GM03348 (cell line): Measurements from ENCODE around the gene PSTPIP1.

Experiments
- DNase-seq: peaks from one replicate; pipeline ENCODE4 v3.0.0; 2012; ENCODE audit warnings: low spot score

The PSTPIP1 gene

GRCh38 chr15:77030048-77030927, 35.4 kb downstream of the PSTPIP1 start:
- no peak for DNase-seq

DNA sequence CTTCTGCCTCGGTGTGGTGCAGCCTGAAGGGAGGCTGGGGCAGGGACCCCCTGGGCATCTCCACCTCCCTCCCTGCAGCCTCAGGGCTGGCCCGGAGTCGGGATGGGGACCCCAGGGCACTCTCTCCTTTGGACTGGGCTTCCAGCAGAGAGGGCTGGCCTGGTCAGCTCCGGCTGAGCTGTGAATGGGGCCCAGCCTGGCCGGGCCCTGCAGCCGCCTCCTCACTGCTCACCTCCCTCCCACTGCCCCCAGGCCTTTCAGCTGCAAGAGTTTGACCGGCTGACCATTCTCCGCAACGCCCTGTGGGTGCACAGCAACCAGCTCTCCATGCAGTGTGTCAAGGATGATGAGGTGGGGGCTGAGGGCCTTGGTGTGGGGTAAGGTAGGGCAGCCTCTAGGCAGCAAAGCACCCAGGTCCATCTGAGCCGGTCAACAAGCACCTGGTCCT, 36.0 kb downstream of the PSTPIP1 start:
- peak; percentile 7 for DNase-seq

GRCh38 chr15:77031376-77032050, 36.6 kb downstream of the PSTPIP1 start:
- peak; percentile 11 for DNase-seq

GRCh38 chr15:77032052-77032646, 37.2 kb downstream of the PSTPIP1 start:
- DNase-seq, result peak; percentile 3

GRCh38 chr15:77032647-77033416, 37.9 kb downstream of the PSTPIP1 start:
- DNase-seq, result peak; percentile 5

DNA sequence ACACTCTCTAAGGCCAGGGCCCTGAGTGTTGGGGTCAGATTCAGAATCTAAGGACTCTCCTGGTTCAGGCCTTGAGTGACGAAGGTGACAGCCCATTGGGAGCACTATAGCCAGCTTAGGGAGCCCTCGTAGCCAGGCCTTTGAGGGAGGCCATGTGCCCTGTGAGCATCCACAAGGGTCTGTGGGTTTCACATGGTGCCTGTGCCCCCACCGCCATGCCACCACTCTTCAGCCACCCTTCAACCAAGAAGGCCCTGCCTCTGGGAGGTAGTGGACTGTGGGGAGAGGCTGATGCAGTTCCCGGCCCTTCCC, 38.4 kb downstream of the PSTPIP1 start:
- DNase-seq, result no peak

DNA sequence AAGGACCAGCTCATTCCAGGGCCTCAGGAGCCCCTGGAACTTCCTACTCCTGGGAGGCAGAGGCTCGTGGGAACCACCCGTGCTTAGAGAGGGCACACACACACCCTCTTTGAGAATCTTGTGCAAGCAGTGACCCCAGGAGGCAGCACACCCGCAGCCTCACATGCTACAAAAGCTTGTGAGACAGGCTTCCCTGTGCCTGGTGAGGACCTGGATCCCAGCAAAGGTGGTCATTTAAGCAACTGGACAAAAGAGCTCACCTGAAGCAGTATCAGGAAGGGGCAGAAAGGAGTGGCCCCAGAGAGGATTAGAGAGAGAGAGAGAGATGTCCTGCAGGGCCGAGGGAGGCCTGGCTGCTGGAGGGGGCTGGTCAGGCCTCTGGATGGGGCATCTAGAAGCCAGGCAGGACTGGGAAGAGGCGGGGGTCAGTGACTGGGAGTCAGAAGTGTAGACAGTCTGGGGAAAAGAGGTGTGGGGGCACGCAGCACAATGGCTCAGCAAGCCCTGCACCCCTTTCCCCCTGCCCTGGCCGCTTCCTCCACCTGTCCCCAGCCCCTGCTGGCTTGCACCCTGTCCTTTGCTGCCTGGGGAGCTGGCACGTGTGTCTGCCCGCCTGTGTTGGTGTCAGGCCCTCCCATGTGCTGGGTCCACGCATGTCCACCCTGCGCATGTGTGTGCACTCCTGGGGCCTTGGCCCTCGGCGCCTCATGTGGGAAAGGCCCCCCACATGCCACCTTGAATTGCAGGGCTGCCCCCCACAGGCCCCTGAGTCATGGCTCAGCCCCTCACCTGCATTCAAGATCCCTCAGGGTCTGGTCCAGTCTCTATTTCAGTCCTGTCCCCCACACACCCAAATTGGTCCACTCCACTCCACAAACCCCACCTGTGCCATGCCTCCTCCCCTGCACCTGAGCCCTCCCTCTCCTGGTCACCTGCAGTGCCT, 39.1 kb downstream of the PSTPIP1 start:
- DNase-seq, result peak; percentile 7

GRCh38 chr15:77034695-77035489, 40.0 kb downstream of the PSTPIP1 start:
- DNase-seq, result peak; percentile 68

DNA sequence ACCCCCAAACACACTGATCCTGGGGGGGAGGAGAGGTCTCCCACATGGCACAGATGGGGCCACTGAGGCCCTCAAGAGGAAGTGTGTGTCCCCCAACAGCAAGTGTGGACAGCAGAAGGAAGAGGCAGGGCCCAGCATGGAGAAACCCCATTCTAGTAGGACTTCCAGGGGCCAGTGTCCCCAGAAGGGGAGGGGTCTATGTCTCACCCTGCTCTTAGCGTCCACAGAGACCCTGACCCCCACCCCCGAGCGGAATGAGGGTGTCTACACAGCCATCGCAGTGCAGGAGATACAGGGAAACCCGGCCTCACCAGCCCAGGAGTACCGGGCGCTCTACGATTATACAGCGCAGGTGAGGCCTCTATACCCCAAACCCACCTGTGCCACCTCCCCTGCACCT, 40.7 kb downstream of the PSTPIP1 start:
- no peak for DNase-seq

- DNase-seq, result no peak
Observed at GRCh38 chr15:77035999-77036471, 41.1 kb downstream of the PSTPIP1 start.

- no peak for DNase-seq
Observed at GRCh38 chr15:77036537-77037387, 41.8 kb downstream of the PSTPIP1 start.

- no peak for DNase-seq
Observed at GRCh38 chr15:77037388-77038209, 42.7 kb downstream of the PSTPIP1 start.

DNA sequence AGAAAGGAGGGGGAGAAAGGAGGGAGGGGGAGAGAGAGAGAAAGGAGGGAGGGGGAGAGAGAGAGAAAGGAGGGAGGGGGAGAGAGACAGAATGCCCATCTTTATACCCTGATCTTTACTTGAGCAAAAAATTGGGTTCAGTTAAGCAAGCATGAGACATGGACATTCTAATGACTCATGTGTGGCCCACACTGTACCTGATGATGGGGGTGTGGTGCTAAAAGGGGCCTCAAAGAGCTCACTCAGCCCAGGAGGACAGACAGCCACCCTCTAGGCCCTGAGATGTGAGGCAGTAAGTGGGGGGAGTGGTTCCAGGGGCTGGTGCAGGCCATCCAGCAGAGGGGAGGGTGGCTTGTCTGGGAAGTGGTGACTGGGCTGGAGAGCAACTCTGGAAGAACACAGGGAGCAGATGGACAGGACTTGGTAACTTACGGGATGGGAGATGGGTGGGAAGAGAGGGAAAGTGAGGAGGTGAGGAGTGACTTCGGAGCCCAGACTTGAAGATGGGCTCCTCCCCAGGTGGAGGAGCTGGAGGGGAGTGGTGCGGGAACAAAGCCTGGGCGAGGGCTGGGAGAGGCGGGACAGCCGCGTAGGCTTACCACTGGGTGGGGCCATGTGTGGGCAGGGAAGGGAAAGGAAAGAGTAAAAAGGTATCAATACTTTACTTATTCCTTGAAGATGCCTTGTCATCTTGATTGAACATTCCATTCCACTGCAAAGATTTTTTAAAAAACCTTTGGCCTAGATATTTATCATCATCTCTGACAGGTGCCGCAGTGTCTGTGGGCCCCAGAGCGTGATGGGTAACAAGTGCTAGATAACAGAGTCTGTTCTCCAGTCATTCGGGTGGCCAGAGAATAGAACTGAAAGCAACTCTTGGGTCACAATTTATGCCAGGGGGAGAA, 43.6 kb downstream of the PSTPIP1 start:
- DNase-seq, result no peak

- no peak for DNase-seq
Observed at GRCh38 chr15:77039217-77039533, 44.2 kb downstream of the PSTPIP1 start.

DNA sequence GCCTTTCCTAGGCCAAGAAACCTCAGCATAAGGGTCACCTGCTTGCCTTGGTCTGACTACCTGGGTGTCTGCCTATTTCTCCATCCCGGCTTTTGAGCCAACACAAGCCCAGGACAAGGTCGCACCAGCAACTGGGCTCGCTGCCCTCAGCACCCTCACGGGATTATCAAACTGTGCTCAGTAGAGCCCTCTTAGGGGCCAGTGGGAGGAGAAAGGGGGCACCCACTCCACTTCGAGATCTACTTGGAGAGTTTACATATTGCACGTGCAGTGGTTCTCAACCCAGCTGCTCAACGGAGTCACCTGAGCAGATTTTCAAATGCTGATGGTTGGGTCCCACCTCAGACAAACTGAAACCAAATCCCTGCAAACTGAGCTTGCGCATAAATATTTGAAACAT, 44.9 kb downstream of the PSTPIP1 start:
- DNase-seq, result no peak

GRCh38 chr15:77040673-77041072, 45.7 kb downstream of the PSTPIP1 start:
- DNase-seq, result no peak

DNA sequence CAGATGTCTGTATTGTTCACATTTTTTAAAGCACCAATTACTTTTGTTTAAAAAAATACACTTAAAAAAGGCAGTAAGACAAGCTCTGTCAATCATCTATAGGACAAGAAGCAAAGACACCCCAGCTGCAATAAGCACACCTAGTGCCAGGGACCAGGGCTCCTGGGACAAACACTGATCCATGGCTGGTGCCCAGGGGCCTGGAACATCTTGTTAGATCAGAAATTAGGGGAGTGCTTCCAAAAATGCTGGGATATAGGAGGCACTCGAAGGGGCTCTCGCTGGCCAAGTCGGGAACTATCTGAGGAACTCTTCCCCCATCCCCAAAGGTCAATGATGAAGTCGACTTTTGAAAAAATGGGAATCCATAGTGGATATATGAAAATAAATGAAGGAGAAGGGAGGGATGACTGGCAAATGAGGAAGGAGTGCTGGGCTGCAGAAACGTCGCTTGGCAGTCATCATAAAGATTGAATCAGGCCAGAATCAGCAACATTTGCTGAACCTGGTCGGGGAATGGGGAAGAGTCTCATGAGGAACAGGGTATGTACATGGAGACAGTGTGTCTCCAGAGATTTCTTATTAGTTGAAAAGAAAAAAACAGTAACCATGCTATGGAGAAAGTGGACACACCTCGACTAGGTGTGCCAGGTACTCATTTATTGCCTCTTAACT, 47.5 kb downstream of the PSTPIP1 start:
- DNase-seq, result no peak
